Activated gamma-delta T cell (primary cell): ENCODE results near the gene GDA.
"Not testable (repeated sequence)": the region's sequence is repeated elsewhere in the genome, so short reads cannot be mapped to it uniquely, and the experiment has no call there.

ENCODE experiments used
- DNase-seq: peaks from one replicate; lab custom pipeline; 2025; lab: John Stamatoyannopoulos, UW

The GDA gene

GRCh38 chr9:72278959-72279358 is 129.7 kb downstream of the GDA start:
- DNase-seq, result no peak

DNA sequence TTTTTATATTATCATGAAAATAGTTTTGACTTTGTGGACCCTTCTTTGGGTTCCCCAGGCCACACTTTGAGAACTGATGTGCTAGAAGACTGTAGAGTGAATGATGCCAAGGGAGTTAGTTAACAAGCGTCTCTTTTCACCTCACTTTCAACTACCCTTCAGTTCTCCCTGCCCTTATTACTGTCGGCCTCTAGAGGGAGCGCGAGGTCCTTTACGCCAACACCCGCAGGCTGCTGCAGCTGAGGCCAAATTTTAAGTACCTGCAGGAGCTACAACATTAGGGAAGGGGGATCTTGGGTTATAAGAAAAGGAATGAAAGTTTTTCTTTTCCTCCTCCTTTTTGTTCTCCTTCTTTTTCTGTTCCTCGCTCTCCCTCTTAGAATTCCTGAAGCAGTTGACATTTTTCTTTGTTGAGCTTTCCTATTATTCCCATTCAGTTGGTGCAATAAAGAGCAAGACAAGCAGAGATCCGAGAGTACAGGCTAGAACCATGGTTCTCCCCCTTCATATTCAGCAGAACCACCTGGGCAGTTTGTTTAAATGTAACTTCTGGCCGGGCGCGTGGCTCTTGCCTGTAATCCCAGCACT is 131.8 kb downstream of the GDA start:
- DNase-seq, result no peak

- no peak for DNase-seq
Observed at GRCh38 chr9:72289401-72289800, 140.2 kb downstream of the GDA start.

DNA sequence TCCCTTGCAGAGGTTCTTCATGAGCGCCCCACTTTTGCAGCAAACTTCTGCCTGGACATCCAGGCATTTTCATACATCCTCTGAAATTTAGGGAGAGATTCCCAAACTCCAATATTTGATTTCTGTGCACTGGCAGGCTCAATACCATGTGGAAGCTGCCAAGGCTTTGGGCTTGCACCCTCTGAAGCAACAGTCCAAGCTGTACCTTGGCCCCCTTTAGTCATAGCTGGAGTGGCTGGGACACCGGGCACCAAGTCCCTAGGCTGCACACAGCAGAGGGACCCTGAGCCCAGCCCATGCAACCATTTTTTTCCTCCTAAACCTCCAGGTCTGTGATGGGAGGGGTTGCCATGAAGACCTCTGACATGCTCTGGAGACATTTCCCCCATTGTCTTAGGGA is 141.1 kb downstream of the GDA start:
- no peak for DNase-seq

DNA sequence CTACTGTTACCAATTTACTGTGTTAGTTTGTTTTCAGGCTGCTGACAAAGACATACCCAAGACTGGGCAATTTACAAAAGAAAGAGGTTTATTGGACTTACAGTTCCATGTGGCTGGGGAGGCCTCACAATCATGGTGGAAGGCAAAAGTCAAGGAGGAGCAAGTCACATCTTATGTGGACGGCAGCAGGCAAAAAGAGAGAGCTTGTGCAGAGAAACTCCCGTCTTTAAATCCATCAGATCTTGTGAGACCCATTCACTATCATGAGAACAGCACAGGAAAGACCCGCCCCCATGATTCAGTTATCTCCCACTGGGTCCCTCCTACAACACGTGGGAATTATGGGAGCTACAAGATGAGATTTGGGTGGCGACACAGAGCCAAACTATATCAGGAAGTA is 142.3 kb downstream of the GDA start:
- DNase-seq, result not testable (repeated sequence)

- no peak for DNase-seq
Observed at GRCh38 chr9:72292256-72292682, 143.0 kb downstream of the GDA start.

GRCh38 chr9:72292874-72293607 is 143.8 kb downstream of the GDA start:
- no peak for DNase-seq

DNA sequence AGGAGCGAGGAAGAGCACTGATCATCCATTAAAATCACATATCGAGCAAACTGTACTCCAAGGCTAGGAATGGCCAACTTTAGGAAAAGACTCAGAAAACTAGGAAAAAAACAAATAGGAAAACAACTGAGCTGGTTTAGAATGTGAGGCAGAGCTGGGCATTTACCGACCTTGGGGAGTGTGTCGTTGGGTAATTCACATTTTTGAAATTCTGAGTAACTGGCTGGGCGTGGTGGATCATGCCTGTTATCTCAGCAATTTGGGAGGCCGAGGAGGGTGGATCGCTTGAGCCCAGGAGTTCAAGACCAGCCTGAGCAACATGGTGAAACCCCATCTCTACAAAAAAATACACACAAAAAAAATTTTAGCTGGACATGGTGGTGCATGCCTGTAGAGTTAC is 145.7 kb downstream of the GDA start:
- DNase-seq, result no peak

DNA sequence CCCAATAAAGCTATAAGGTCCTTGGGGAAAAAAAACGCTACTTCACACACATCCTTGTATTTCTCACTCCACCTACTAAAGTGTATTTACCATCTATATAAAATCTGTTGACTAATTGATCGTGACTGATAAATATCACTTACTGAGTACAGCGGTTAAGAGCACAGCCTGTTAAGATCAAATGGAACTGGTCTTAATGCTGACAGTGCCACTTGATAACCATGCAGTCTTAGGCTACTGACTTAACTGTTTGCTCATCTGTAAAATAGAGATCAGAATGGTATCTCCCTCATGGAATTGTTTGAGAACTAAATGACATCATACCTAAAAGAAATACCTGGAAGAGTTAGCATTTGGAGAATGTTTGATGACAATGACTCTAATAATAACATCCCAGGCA is 148.3 kb downstream of the GDA start:
- DNase-seq, result no peak

DNA sequence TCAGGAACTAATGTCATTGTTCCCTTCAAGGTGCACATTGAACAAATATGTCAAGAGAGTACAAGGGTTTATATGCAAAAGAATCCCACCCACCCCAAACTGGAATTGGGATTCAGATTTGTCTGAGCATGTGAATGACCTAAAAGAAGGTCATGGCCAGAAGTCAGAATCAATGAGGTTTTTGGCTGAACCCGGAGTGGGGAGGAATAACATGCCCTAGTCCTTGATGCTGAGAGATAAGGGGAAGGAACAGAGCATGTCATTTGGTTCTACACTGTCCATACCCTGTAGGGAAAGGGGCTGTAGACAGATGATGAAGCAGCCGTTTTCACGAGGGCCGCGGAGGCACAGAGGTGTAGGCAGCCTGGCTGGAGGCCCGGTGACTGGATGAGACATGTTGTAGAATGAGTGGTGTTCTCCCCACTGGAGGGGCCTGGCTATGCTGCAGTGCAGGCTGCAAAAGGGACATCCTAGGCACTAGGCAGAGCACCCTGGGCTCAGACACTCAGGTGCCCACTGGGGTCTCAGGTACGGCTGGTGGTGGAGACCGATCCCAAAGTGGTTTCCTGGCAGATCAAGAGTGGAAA is 149.9 kb downstream of the GDA start:
- no peak for DNase-seq

GRCh38 chr9:72300873-72301272 is 151.6 kb downstream of the GDA start:
- no peak for DNase-seq
